ENCODE measurements around the gene CENPM. TPM values are rescaled to one million over a fixed set of nuclear protein-coding genes. Genes with fewer than 3 reads are reported as not detected.

The CENPM gene
- total and polyA plus RNA-seq, 10 of the 15 experiments (the other 5 are each of a cell fraction or from before 2014, with no cell fraction given): 36.7 to 212 (median 74.7) TPM

GRCh38 chr22:41905411-41906202 is 41.3 kb downstream of the CENPM start:
- no TSS peak for BruUV-seq (replicated peaks)
- no peak for ATAC-seq
- no peak for FAIRE-seq
- H2AFZ ChIP-seq (ENCODE audit: control insufficient read depth, low read depth, low read length): no peak overlapping the region
- peaks cover 12% of the 10 kb centered on the region for H3K4me1 ChIP-seq (ENCODE audit: control insufficient read depth, insufficient read depth, low read length)
- no peak overlapping the region for H3K27ac ChIP-seq (ENCODE audit: control insufficient read depth, insufficient read depth)
- no peak overlapping the region for H3K4me2 ChIP-seq (ENCODE audit: control insufficient read depth, insufficient read depth)
- no peaks in the 10 kb centered on the region for H4K20me1 ChIP-seq (ENCODE audit: control insufficient read depth, insufficient read depth)
- POLR2A ChIA-PET: no interaction called here
- in situ Hi-C loops (cut with MboI) (no loop called here), intact Hi-C loops (cut with micrococcal nuclease; ENCODE audit: unreplicated experiment) (no loop called here)
- no peak overlapping the region for H3K4me3 ChIP-seq
- CTCF ChIA-PET: interaction anchor here (0.9 to 1.0 kb wide), 2 partner anchors 206 to 208 kb away, joined by 3 to 4 read pairs; partner anchors contain the start of gene MEI1
- H3K27me3 ChIP-seq (replicated peaks in 1 of 2; ENCODE audit: control insufficient read depth in 2 of 2, insufficient read depth in 2 of 2, low read length in 1 of 2): peaks cover 0 to 1% of the 10 kb centered on the region in 2 experiments; a peak in 2 of 4 replicates
- no peak for DNase-seq (ENCODE audit: low read depth, low spot score)
- SMC1A ChIA-PET (ENCODE audit: uncharacterized antibody, unreplicated experiment): no interaction called here
- TF ChIP-seq ZBTB40 (IDR thresholded peaks at IDR 0.05; ENCODE audit: borderline replicate concordance) (no peak), ZNF24 (IDR thresholded peaks at IDR 0.05) (no peak), EGR1 (IDR thresholded peaks at IDR 0.05; ENCODE audit: borderline replicate concordance in 1 of 2, low read depth in 2 of 2, low read length in 2 of 2) (no peak), POLR2A (IDR thresholded peaks at IDR 0.05; ENCODE audit: low read depth, low read length) (peak; percentile 46; the same call in 1 of the 2 replicates), POLR2AphosphoS2 (IDR thresholded peaks at IDR 0.05; ENCODE audit: low read depth, low read length) (peak; percentile 61; the same call in 1 of the 2 replicates), MEF2A (IDR thresholded peaks at IDR 0.05; ENCODE audit: insufficient read depth, low read depth, low read length) (no peak)
- RAD21 ChIA-PET (ENCODE audit: unreplicated experiment): no interaction called here
- peaks cover 23 to 33% of the 10 kb centered on the region in 2 experiments; a peak in 3 of 4 replicates for H3K36me3 ChIP-seq (ENCODE audit: control insufficient read depth in 2 of 2, insufficient read depth in 2 of 2, low read length in 1 of 2)
- H3K9ac ChIP-seq (ENCODE audit: control insufficient read depth, insufficient read depth, low read length): no peak overlapping the region
- H3K79me2 ChIP-seq (ENCODE audit: control insufficient read depth, insufficient read depth, low read length): no peaks in the 10 kb centered on the region
- WGBS (ENCODE audit: insufficient coverage, insufficient replicate concordance, low lambda C conversion rate, missing lambda C conversion rate): 83% methylated on average over 21 of the region's 23 CpGs
- no peaks in the 10 kb centered on the region for H3K9me3 ChIP-seq (replicated peaks; ENCODE audit: control insufficient read depth, insufficient read depth, low read length)

Data from GM12878 (cell line).